Measurements from ENCODE around the gene AFF3. TPM values are rescaled to one million over a fixed set of nuclear protein-coding genes. Genes with fewer than 3 reads are reported as not detected.

The AFF3 gene
- total and polyA plus RNA-seq, 2 donors (not counting 3 experiments of a cell fraction or from before 2014, with no cell fraction given) = 0.06 to 0.07 TPM

DNA sequence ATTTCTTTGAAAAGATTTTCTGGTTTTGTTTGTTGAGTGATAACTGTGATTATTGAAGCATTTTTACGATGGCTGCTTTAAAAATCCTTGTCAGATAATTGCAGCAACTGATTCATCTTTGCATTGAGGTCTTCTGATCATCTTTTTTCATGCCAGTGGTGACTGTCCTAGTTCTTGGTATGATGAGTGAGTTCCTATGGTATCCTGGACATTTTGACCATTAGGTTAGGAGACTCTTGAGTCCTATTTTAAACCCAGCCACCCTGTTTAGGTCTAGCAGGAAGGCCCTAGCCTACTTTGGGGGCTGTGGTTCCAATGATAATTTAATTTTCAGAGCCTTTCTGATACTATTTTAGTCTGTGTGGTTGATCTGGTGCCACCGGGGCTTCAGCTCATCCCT is 579.9 kb downstream of the AFF3 start:
- no peak overlapping the region for H2AFZ ChIP-seq (ENCODE audit: low read depth, low read length)
- BruUV-seq (replicated peaks) = no TSS peak
- no peaks in the 10 kb centered on the region for H3K9me3 ChIP-seq (replicated peaks; ENCODE audit: control insufficient read depth, insufficient read depth, low read length)
- H3K4me3 ChIP-seq (replicated peaks in 1 of 3; ENCODE audit: insufficient read depth in 1 of 3, low read depth in 1 of 3, low read length in 3 of 3) = no peak overlapping the region
- H3K36me3 ChIP-seq (ENCODE audit: control insufficient read depth in 2 of 2, extremely low read depth in 1 of 2, insufficient read depth in 2 of 2, low read length in 2 of 2) = no peaks in the 10 kb centered on the region
- intact Hi-C loops (cut with micrococcal nuclease) (no loop called here), dilution Hi-C loops (cut with MboI; ENCODE audit: extremely low pct_ligation_motif_present, low sequenced_read_pairs) (no loop called here)
- peaks cover 4 to 10% of the 10 kb centered on the region in 2 experiments for H3K27me3 ChIP-seq (ENCODE audit: control insufficient read depth in 2 of 2, insufficient read depth in 2 of 2, low read length in 2 of 2)
- ChIA-PET POLR2A (no interaction called here), CTCF (no interaction called here)
- no peak for TF ChIP-seq MAX (IDR thresholded peaks at IDR 0.05; ENCODE audit: insufficient read depth, insufficient read length)
- TF ChIP-seq FOS (IDR thresholded peaks at IDR 0.05; ENCODE audit: borderline replicate concordance, insufficient read depth, low read length) = no peak
- TF ChIP-seq, protein P1, sequence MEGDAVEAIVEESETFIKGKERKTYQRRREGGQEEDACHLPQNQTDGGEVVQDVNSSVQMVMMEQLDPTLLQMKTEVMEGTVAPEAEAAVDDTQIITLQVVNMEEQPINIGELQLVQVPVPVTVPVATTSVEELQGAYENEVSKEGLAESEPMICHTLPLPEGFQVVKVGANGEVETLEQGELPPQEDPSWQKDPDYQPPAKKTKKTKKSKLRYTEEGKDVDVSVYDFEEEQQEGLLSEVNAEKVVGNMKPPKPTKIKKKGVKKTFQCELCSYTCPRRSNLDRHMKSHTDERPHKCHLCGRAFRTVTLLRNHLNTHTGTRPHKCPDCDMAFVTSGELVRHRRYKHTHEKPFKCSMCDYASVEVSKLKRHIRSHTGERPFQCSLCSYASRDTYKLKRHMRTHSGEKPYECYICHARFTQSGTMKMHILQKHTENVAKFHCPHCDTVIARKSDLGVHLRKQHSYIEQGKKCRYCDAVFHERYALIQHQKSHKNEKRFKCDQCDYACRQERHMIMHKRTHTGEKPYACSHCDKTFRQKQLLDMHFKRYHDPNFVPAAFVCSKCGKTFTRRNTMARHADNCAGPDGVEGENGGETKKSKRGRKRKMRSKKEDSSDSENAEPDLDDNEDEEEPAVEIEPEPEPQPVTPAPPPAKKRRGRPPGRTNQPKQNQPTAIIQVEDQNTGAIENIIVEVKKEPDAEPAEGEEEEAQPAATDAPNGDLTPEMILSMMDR (IDR thresholded peaks at IDR 0.05; ENCODE audit: extremely low read depth in 1 of 2, insufficient read depth in 1 of 2, low read depth in 1 of 2, low read length in 2 of 2) = no peak
- no peak for TF ChIP-seq POLR2AphosphoS5 (IDR thresholded peaks at IDR 0.05; ENCODE audit: insufficient read depth, low read depth, low read length)
- TF ChIP-seq EZH2 (IDR thresholded peaks at IDR 0.05; ENCODE audit: borderline replicate concordance, low read depth, low read length, severe bottlenecking) = no peak
- no peak for TF ChIP-seq POLR2A (IDR thresholded peaks at IDR 0.05; ENCODE audit: low read depth, low read length)
- no peak for TF ChIP-seq GATA2 (IDR thresholded peaks at IDR 0.05; ENCODE audit: insufficient read depth, insufficient read length, low read depth, low read length)
- TF ChIP-seq JUN (IDR thresholded peaks at IDR 0.05; ENCODE audit: borderline replicate concordance, insufficient read depth, insufficient read length, low read depth) = no peak
- TF ChIP-seq MYC (IDR thresholded peaks at IDR 0.05; ENCODE audit: low read depth, low read length) = no peak
- no peaks in the 10 kb centered on the region for H4K20me1 ChIP-seq (replicated peaks; ENCODE audit: control insufficient read depth, extremely low read depth, insufficient read depth, low read length)
- no peak overlapping the region for H3K4me2 ChIP-seq (ENCODE audit: insufficient read depth, low read length)
- no peaks in the 10 kb centered on the region for H3K79me2 ChIP-seq (ENCODE audit: control insufficient read depth, insufficient read depth, low read length)
- H3K27ac ChIP-seq (ENCODE audit: insufficient read depth, low read depth, low read length) = no peak overlapping the region
- H3K9me1 ChIP-seq (replicated peaks; ENCODE audit: control insufficient read depth, extremely low read depth, insufficient read depth, low read length) = no peaks in the 10 kb centered on the region
- no peaks in the 10 kb centered on the region for H3K4me1 ChIP-seq (ENCODE audit: control insufficient read depth, extremely low read depth, insufficient read depth, low read length)
- no peak overlapping the region for H3K9ac ChIP-seq (replicated peaks; ENCODE audit: extremely low read depth, insufficient read depth, low read length)
- no peak for DNase-seq (ENCODE audit: low read depth, low spot score)
- FAIRE-seq = no peak
